Astrocyte (in vitro differentiated cells and primary cell): ENCODE measurements around the gene ADAMTS12.

ENCODE experiments used
- CTCF ChIP-seq: IDR thresholded peaks from 2 replicates; pipeline ENCODE4 v1.5.1; 2011; ENCODE audit warnings: low read depth, mild to moderate bottlenecking, inconsistent platforms, low read length, moderate library complexity; ENCODE audit not compliant: insufficient read depth
- EZH2 ChIP-seq: IDR thresholded peaks from 2 replicates; pipeline ENCODE4 v1.6.1; 2012; ENCODE audit warnings: mild to moderate bottlenecking, low read length, inconsistent platforms; ENCODE audit not compliant: insufficient read depth

- TF ChIP-seq CTCF (no peak), EZH2 (no peak)
Observed at GRCh38 chr5:33817301-33817700, 74.5 kb downstream of the ADAMTS12 start.
